Body of pancreas (tissue), 4 donors: ENCODE results near the gene SPTB.

ENCODE experiments used
- CTCF ChIP-seq, 7 experiments: fragments of 450-650 bp in 4 of 7; fragments of 200-600 bp in 3 of 7; sonication (generic) in 3 of 7; IDR thresholded peaks; one replicate each; pipeline ENCODE4 v1.5.1; 2016 to 2019; ENCODE audit warnings: antibody characterized with exemption in 7 of 7
- POLR2A ChIP-seq, 3 donors: fragments of 450-650 bp; IDR thresholded peaks; one replicate each; pipeline ENCODE4 v1.6.1; 2016; ENCODE audit warnings: antibody characterized with exemption in 3 of 3, mild to moderate bottlenecking in 2 of 3

DNA sequence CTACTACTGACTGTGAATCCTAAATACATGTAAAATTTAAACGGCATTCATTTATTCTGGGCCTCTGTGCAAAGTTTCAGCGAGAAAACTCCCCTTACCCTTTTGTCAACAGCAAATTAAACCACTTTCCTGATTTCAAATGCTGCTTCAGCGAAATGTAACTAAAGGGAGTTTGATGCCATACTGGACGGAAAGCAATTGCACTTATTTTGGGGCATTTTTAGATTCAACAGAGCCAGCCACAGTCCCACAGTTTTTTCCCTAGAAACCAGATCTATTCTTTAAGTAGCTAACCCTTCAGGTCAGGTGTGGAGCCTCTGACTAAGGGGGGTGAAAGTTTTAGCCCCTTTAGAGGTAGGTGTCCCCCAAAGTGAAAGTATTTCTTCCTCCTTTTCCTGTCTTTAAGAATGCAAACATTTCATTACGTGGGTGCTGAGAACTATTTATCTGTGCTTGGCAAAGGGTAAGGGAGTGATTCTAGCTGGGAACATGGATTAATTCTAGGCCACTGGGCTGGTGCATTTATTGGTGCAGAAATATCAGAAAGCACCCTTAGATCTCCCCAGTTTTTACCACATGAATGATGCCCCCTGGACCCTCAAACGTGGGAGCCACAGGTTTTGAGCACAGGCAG, 72.7 kb downstream of the SPTB start:
- TF ChIP-seq CTCF (IDR thresholded peaks at IDR 0.05) (no peak), POLR2A (IDR thresholded peaks at IDR 0.05) (no peak)
